ENCODE data around the gene ASB3.

The ASB3 gene

DNA sequence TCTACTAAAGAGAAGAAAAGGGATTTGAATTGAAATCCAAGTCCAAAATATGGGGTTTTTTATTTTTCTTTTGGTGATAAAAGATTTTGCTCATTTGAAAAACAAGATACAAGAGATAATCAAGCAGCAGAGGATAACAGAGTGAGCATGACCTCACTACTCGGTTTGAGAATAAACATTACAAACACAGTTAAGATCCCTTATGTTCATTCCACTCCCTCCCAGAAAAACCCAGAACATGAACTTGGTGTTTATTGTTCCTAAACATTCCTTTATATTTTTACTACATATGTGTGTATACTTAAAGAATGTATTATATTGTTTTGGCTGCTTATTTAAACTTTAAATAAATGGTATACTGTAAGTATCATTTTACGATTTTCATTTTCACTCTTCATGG lies 165.8 kb downstream of the ASB3 start:
- H3K27ac ChIP-seq, result no peak overlapping the region
- DNase-seq (ENCODE audit: low read depth, low spot score), result no peak
